Renal cortical epithelial cell (primary cell): ENCODE measurements around the gene CBX7. TPM values are rescaled to one million over a fixed set of nuclear protein-coding genes. Genes with fewer than 3 reads are reported as not detected.
A peak's percentile ranks its signal among the peaks of the same experiment; 100 is the strongest.
"Not testable (repeated sequence)": the region's sequence is repeated elsewhere in the genome, so short reads cannot be mapped to it uniquely, and the experiment has no call there.

Experiments
- DNase-seq: peaks from one replicate; pipeline ENCODE4 v3.0.0-alpha.2; 2011; ENCODE audit warnings: low read depth
- total RNA-seq: library from RNA; depleted of rRNA; stranded (reverse); fragments of >200 nt; gene quantifications from 2 replicates; pipeline ENCODE4 v1.2.3, GENCODE V29; 2014

Gene CBX7
- total RNA-seq, 1 donor from 2014 or later, result 5.7 TPM

GRCh38 chr22:39174498-39175352, 22.2 kb upstream of the CBX7 start:
- DNase-seq, result peak; percentile 91

GRCh38 chr22:39173787-39174497, 21.5 kb upstream of the CBX7 start:
- DNase-seq, result no peak

GRCh38 chr22:39173050-39173706, 20.7 kb upstream of the CBX7 start:
- no peak for DNase-seq

- peak; percentile 62 for DNase-seq
Observed at GRCh38 chr22:39172265-39173049, 20.0 kb upstream of the CBX7 start.

GRCh38 chr22:39171623-39172264, 19.3 kb upstream of the CBX7 start:
- DNase-seq, result no peak

GRCh38 chr22:39170825-39171622, 18.5 kb upstream of the CBX7 start:
- DNase-seq, result peak; percentile 29

GRCh38 chr22:39169797-39170466, 17.5 kb upstream of the CBX7 start:
- no peak for DNase-seq

- no peak for DNase-seq
Observed at GRCh38 chr22:39166547-39166946, 14.1 kb upstream of the CBX7 start.

GRCh38 chr22:39156093-39156492, 3.6 kb upstream of the CBX7 start:
- DNase-seq, result not testable (repeated sequence)

GRCh38 chr22:39155421-39155820, 2.9 kb upstream of the CBX7 start:
- no peak for DNase-seq

- no peak for DNase-seq
Observed at GRCh38 chr22:39153220-39153717, 789 bp upstream of the CBX7 start.

- no peak for DNase-seq
Observed at GRCh38 chr22:39152024-39152510, 413 bp downstream of the CBX7 start.

- no peak for DNase-seq
Observed at GRCh38 chr22:39151329-39151975, 1.0 kb downstream of the CBX7 start.

GRCh38 chr22:39150848-39151215, 1.6 kb downstream of the CBX7 start:
- DNase-seq, result no peak

- no peak for DNase-seq
Observed at GRCh38 chr22:39149915-39150847, 2.3 kb downstream of the CBX7 start.

- DNase-seq, result no peak
Observed at GRCh38 chr22:39148727-39149535, 3.5 kb downstream of the CBX7 start.
